ENCODE measurements around the gene GNMT.

DNA sequence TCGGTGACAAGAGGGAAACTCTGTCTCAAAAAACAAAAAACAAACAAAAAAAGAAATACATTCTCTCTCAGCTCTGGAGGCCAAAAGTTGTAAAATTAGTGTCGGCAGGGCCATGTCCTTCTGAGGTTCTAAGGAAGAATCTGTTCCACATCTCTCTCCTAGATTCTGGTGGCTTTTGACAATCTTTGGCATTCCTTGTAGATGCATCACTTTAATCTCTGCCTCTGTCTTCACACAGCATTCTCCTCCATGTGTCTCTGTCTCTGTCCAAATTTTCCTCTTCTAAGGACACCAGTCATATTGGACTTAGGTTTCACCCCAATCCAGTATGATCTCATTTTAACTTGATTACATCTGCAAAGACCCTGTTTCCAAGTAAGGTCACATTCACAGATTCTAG is 32.9 kb downstream of the GNMT start:
- TF ChIP-seq CTCF (conservative IDR thresholded peaks at IDR 0.05; ENCODE audit: low read depth, low read length) (no peak), EZH2 (IDR thresholded peaks at IDR 0.05; ENCODE audit: borderline replicate concordance, low read depth, low read length, poor library complexity, severe bottlenecking) (no peak)

Data from A673 (cell line).